ENCODE results near the gene RIN1.
"Not testable (repeated sequence)": the region's sequence is repeated elsewhere in the genome, so short reads cannot be mapped to it uniquely, and the experiment has no call there.

RIN1 gene

GRCh38 chr11:66323684-66324083 is 12.6 kb downstream of the RIN1 start:
- no peak for DNase-seq (ENCODE audit: extremely low read depth, insufficient read length)
- TF ChIP-seq, protein P1, sequence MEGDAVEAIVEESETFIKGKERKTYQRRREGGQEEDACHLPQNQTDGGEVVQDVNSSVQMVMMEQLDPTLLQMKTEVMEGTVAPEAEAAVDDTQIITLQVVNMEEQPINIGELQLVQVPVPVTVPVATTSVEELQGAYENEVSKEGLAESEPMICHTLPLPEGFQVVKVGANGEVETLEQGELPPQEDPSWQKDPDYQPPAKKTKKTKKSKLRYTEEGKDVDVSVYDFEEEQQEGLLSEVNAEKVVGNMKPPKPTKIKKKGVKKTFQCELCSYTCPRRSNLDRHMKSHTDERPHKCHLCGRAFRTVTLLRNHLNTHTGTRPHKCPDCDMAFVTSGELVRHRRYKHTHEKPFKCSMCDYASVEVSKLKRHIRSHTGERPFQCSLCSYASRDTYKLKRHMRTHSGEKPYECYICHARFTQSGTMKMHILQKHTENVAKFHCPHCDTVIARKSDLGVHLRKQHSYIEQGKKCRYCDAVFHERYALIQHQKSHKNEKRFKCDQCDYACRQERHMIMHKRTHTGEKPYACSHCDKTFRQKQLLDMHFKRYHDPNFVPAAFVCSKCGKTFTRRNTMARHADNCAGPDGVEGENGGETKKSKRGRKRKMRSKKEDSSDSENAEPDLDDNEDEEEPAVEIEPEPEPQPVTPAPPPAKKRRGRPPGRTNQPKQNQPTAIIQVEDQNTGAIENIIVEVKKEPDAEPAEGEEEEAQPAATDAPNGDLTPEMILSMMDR (IDR thresholded peaks at IDR 0.05; ENCODE audit: insufficient read depth, low read length, poor library complexity, severe bottlenecking): no peak
- H3K27me3 ChIP-seq (replicated peaks; ENCODE audit: control insufficient read depth, insufficient read depth, low read length): no peaks in the 10 kb centered on the region
- no peak overlapping the region for H3K4me3 ChIP-seq (replicated peaks; ENCODE audit: low read depth, low read length)
- H3K36me3 ChIP-seq (ENCODE audit: control insufficient read depth, insufficient read depth, low read length): no peaks in the 10 kb centered on the region

DNA sequence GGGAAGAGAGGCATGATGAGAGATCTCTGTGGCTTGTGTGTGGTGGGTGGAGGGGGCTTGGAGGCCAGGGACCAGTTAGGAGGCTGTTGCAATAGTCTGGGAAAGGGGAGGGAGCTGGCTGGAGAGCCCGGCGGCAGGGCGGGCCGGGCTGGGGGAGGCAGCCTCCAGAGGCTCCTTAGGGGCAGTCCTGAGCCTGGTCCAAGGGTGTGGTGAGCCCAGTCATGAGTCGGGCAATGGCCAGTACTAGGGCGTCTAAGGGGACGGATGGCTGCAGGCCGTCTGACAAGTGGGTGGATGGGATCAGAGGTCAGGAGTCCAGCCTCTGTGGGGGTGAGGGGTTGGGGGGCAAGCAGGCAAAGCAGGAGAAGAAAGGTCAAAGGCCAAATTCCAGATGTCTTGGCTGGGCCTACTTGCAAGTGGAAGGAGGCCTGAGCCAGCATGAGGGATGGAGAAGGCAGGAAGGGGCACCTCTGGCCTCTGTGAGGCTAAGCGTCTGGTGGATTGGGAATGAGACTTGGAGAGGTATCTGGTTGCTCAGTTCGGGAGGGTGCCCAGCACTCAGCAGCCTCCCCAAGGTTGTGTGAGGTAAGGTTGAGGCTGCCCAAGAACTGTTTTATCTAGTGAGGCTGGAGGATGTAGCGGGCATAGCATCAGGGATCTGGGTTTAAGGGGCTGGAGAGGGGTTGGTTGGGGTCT is 13.4 kb downstream of the RIN1 start:
- TF ChIP-seq, protein P1 (IDR thresholded peaks at IDR 0.05; ENCODE audit: insufficient read depth, low read length, poor library complexity, severe bottlenecking): no peak
- H3K27me3 ChIP-seq (replicated peaks; ENCODE audit: control insufficient read depth, insufficient read depth, low read length): no peaks in the 10 kb centered on the region
- H3K4me3 ChIP-seq (replicated peaks; ENCODE audit: low read depth, low read length): no peak overlapping the region
- no peaks in the 10 kb centered on the region for H3K36me3 ChIP-seq (ENCODE audit: control insufficient read depth, insufficient read depth, low read length)
- no peak for DNase-seq (ENCODE audit: extremely low read depth, insufficient read length)

DNA sequence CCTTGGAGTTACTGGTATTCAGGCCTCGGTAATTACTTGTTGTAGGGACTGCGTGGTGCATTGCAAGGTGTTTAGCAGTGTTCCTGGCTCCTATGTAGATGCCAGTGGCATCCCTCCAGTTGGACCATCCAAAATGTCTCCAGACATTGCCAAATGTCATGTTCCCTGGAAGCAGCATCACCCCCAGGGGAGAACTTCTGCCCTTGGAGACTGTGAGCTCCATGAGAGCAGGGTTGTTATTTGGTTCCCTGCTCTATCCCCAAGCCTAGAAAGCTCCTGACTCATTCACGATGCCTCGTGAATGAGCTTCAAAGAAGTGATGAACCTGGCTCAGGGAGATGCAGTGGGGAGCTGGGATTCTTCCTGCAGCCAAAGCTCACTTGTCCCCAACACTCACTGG is 14.6 kb downstream of the RIN1 start:
- no peak for DNase-seq (ENCODE audit: extremely low read depth, insufficient read length)
- TF ChIP-seq, protein P1 (IDR thresholded peaks at IDR 0.05; ENCODE audit: insufficient read depth, low read length, poor library complexity, severe bottlenecking): no peak
- no peaks in the 10 kb centered on the region for H3K36me3 ChIP-seq (ENCODE audit: control insufficient read depth, insufficient read depth, low read length)
- no peaks in the 10 kb centered on the region for H3K27me3 ChIP-seq (replicated peaks; ENCODE audit: control insufficient read depth, insufficient read depth, low read length)
- no peak overlapping the region for H3K4me3 ChIP-seq (replicated peaks; ENCODE audit: low read depth, low read length)

DNA sequence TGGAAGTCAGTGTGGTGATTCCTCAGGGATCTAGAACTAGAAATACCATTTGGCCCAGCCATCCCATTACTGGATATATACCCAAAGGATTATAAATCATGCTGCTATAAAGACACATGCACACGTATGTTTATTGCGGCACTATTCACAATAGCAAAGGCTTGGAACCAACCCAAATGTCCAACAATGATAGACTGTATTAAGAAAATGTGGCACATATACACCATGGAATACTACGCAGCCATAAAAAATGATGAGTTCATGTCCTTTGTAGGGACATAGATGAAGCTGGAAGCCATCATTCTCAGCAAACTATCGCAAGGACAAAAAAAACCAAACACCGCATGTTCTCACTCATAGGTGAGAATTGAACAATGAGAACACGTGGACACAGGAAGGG is 15.5 kb downstream of the RIN1 start:
- H3K27me3 ChIP-seq (replicated peaks; ENCODE audit: control insufficient read depth, insufficient read depth, low read length); H3K4me3 ChIP-seq (replicated peaks; ENCODE audit: low read depth, low read length); H3K36me3 ChIP-seq (ENCODE audit: control insufficient read depth, insufficient read depth, low read length); DNase-seq (ENCODE audit: extremely low read depth, insufficient read length): not testable (repeated sequence)

DNA sequence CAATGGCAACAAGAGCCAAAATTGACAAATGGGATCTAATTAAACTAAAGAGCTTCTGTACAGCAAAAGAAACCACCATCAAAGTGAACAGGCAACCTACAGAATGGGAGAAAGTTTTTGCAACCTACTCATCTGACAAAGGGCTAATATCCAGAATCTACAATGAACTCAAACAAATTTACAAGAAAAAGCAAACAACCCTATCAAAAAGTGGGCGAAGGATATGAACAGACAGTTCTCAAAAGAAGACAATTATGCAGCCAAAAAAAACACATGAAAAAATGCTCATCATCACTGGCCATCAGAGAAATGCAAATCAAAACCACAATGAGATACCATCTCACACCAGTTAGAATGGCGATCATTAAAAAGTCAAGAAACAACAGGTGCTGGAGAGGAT is 15.9 kb downstream of the RIN1 start:
- DNase-seq (ENCODE audit: extremely low read depth, insufficient read length); H3K36me3 ChIP-seq (ENCODE audit: control insufficient read depth, insufficient read depth, low read length); H3K4me3 ChIP-seq (replicated peaks; ENCODE audit: low read depth, low read length); H3K27me3 ChIP-seq (replicated peaks; ENCODE audit: control insufficient read depth, insufficient read depth, low read length): not testable (repeated sequence)

DNA sequence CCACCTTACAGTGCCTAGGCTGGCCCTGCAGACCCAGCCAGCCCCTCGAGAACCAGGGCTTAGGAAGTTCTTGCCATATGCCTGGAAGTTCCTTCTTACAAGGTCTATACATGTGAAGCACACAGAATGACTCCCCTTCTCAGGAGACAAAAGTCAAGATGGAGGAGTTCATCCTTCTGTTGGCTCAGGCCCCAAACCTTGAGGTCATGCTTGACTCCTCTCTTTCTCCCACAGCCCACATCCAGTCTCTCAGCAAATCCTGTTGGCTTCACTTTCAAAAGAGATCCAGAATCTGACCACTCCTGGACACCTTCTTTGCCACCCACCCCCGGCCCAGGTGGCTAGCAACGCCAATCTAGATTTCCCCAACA is 17.6 kb downstream of the RIN1 start:
- Histone ChIP-seq H3K27me3 (replicated peaks; ENCODE audit: control insufficient read depth, insufficient read depth, low read length) (no peaks in the 10 kb centered on the region; the same call in 1 of the 2 replicates), H3K36me3 (ENCODE audit: control insufficient read depth, insufficient read depth, low read length) (no peaks in the 10 kb centered on the region), H3K4me3 (replicated peaks; ENCODE audit: low read depth, low read length) (no peak overlapping the region)
- TF ChIP-seq, protein P1 (IDR thresholded peaks at IDR 0.05; ENCODE audit: insufficient read depth, low read length, poor library complexity, severe bottlenecking): no peak
- no peak for DNase-seq (ENCODE audit: extremely low read depth, insufficient read length)
